Sigmoid colon (tissue), 4 donors: ENCODE measurements around the gene NUP214.

ENCODE experiments used
- CTCF ChIP-seq, 4 experiments: fragments of 450-650 bp in 3 of 4; fragments of 200-600 bp in 1 of 4; IDR thresholded peaks; one replicate each; pipeline ENCODE4 v1.5.1; 2016 to 2019; ENCODE audit warnings: antibody characterized with exemption in 4 of 4, mild to moderate bottlenecking in 3 of 4, moderate library complexity in 2 of 4
- EP300 ChIP-seq, 4 donors: sonication (generic); formaldehyde crosslinking; IDR thresholded peaks; one replicate each; pipeline ENCODE4 v1.6.1; 2017; ENCODE audit warnings: antibody characterized with exemption in 4 of 4
- POLR2A ChIP-seq, 2 donors: fragments of 450-650 bp; IDR thresholded peaks; one replicate each; pipeline ENCODE4 v1.6.1; 2016; ENCODE audit warnings: antibody characterized with exemption in 2 of 2, mild to moderate bottlenecking in 2 of 2, moderate library complexity in 2 of 2
- POLR2AphosphoS5 ChIP-seq, 4 donors: sonication (generic); formaldehyde crosslinking; IDR thresholded peaks; one replicate each; pipeline ENCODE4 v1.6.1; 2017; ENCODE audit warnings: antibody characterized with exemption in 4 of 4

GRCh38 chr9:131273146-131273855 lies 147.9 kb downstream of the NUP214 start:
- TF ChIP-seq CTCF (IDR thresholded peaks at IDR 0.05): no peak
- no peak for TF ChIP-seq EP300 (IDR thresholded peaks at IDR 0.05)
- no peak for TF ChIP-seq POLR2AphosphoS5 (IDR thresholded peaks at IDR 0.05)
- TF ChIP-seq POLR2A (IDR thresholded peaks at IDR 0.05): no peak
